ENCODE measurements around the gene RPS6KB2. TPM values are rescaled to one million over a fixed set of nuclear protein-coding genes. Genes with fewer than 3 reads are reported as not detected.

The RPS6KB2 gene
- total and polyA plus RNA-seq, 2 donors (not counting 1 experiment from before 2014, with no cell fraction given), result 81.8 to 131 TPM

- Mint-ChIP-seq H3K4me3 (peak overlapping the region; percentile 91), H3K9me3 (ENCODE audit: insufficient read depth) (no peaks in the 10 kb centered on the region), H3K4me1 (peaks cover 33% of the 10 kb centered on the region), H3K27me3 (no peaks in the 10 kb centered on the region), H3K27ac (peak overlapping the region; percentile 69)
- H3K4me1 ChIP-seq (ENCODE audit: control insufficient read depth in 2 of 2, insufficient read depth in 2 of 2, low read length in 2 of 2), result peaks cover 10 to 29% of the 10 kb centered on the region in 2 donors
- ATAC-seq (ENCODE audit: low read depth), result no peak
- 1% methylated on average over 10 of the region's 15 CpGs for WGBS (ENCODE audit: insufficient coverage)
- intact Hi-C loops (cut with micrococcal nuclease), result loop anchor here (1.0 kb wide), 3 partner anchors 10 to 78 kb away; partner anchors contain the start of genes PPP1CA, RPS6KB2 and TMEM134
- CTCF ChIA-PET, result interaction anchor here (0.6 to 42.2 kb wide), 10 partner anchors 9 to 274 kb away, joined by 3 to 2379 read pairs (median 10); partner anchors contain the start of genes AIP, CLCF1, PITPNM1 and POLD4
- no peaks in the 10 kb centered on the region for H3K9me3 ChIP-seq (ENCODE audit: control extremely low read depth in 1 of 3, control insufficient read depth in 2 of 3, insufficient read depth in 1 of 3, low read length in 2 of 3)
- DNase-seq, result no peak
- H3K36me3 ChIP-seq (replicated peaks in 1 of 2; ENCODE audit: control extremely low read depth in 1 of 2, control insufficient read depth in 1 of 2, extremely low read depth in 1 of 2, insufficient read depth in 2 of 2, low read length in 1 of 2), result peaks cover 0 to 2% of the 10 kb centered on the region in 2 experiments
- peak overlapping the region; percentile 33 to 78 for H3K27ac ChIP-seq (ENCODE audit: low read length in 2 of 2)
- H3K27me3 ChIP-seq (replicated peaks in 1 of 4; ENCODE audit: control extremely low read depth in 1 of 4, control insufficient read depth in 3 of 4, insufficient read depth in 4 of 4, low read length in 3 of 4), result no peaks in the 10 kb centered on the region
- TF ChIP-seq EZH2 (IDR thresholded peaks at IDR 0.05; ENCODE audit: borderline replicate concordance, insufficient read depth, low read depth, low read length, poor library complexity, severe bottlenecking) (no peak), CTCF (IDR thresholded peaks at IDR 0.05) (no peak)
- POLR2A ChIA-PET, result interaction anchor here (0.6 to 2.3 kb wide), 17 partner anchors 9 to 1453 kb away, joined by 3 to 40 read pairs (median 5); partner anchors contain the start of genes CLCF1, CORO1B, PPP1CA and PTPRCAP
- peak overlapping the region; percentile 99 for H3K4me2 ChIP-seq (replicated peaks; ENCODE audit: low read depth, low read length, poor library complexity, severe bottlenecking)
- H3K79me2 ChIP-seq (ENCODE audit: control insufficient read depth, insufficient read depth, low read length), result peaks cover 38% of the 10 kb centered on the region
- H3K9ac ChIP-seq (ENCODE audit: low read length), result peak overlapping the region; percentile 83
- H3K4me3 ChIP-seq (ENCODE audit: control extremely low read depth in 1 of 5, extremely low read depth in 1 of 5, insufficient read depth in 1 of 5, low read depth in 2 of 5, low read length in 4 of 5), result peak overlapping the region; percentile 63 to 95 (median 81)
- peaks cover 32% of the 10 kb centered on the region for H4K20me1 ChIP-seq (ENCODE audit: control insufficient read depth, insufficient read depth, low read length, poor library complexity, severe bottlenecking)
- peak overlapping the region; percentile 87 for H2AFZ ChIP-seq (ENCODE audit: insufficient read depth, low read depth, low read length, poor library complexity, severe bottlenecking)
Observed at GRCh38 chr11:67390947-67391303, 37.4 kb upstream of the RPS6KB2 start.
